Cardiac fibroblast (primary cell): Measurements from ENCODE around the gene SPATA33.
"Not testable (repeated sequence)": the region's sequence is repeated elsewhere in the genome, so short reads cannot be mapped to it uniquely, and the experiment has no call there.

Experiments
- DNase-seq, 2 donors: peaks; one replicate each; pipeline versions ENCODE4 v3.0.0 to v3.0.0-alpha.2; 2010; ENCODE audit warnings: low read depth in 2 of 2
- H3K4me3 ChIP-seq, 2 donors: replicated peaks in 1 of 2; 1 replicate in 1 of 2; 2 replicates in 1 of 2; pipeline ENCODE4 v1.5.1; 2011; ENCODE audit warnings: low read depth in 2 of 2, low read length in 2 of 2, mild to moderate bottlenecking in 2 of 2, moderate library complexity in 1 of 2
- CTCF ChIP-seq: IDR thresholded peaks from one replicate; pipeline ENCODE4 v1.5.1; 2011; ENCODE audit warnings: low read depth, mild to moderate bottlenecking, low read length, inconsistent platforms

Gene SPATA33

GRCh38 chr16:89653656-89654295 is 3.9 kb upstream of the SPATA33 start:
- TF ChIP-seq CTCF = no peak
- no peak overlapping the region for H3K4me3 ChIP-seq
- no peak for DNase-seq

GRCh38 chr16:89655062-89655643 is 2.5 kb upstream of the SPATA33 start:
- no peak for DNase-seq
- H3K4me3 ChIP-seq = no peak overlapping the region
- no peak for TF ChIP-seq CTCF

GRCh38 chr16:89656435-89657121 is 1.1 kb upstream of the SPATA33 start:
- TF ChIP-seq CTCF = no peak
- H3K4me3 ChIP-seq = peak overlapping the region; percentile 97 to 99
- DNase-seq = no peak

GRCh38 chr16:89658221-89658879 is 714 bp downstream of the SPATA33 start:
- H3K4me3 ChIP-seq = peak overlapping the region; percentile 97 to 99
- TF ChIP-seq CTCF = no peak
- peak in 1 of 2 donors; percentile 14 for DNase-seq

GRCh38 chr16:89660146-89660545 is 2.5 kb downstream of the SPATA33 start:
- no peak for TF ChIP-seq CTCF
- no peak for DNase-seq
- H3K4me3 ChIP-seq = no peak overlapping the region

GRCh38 chr16:89661215-89661614 is 3.6 kb downstream of the SPATA33 start:
- TF ChIP-seq CTCF = no peak
- no peak for DNase-seq
- H3K4me3 ChIP-seq = no peak overlapping the region

- H3K4me3 ChIP-seq, DNase-seq: not testable (repeated sequence)
Measured at GRCh38 chr16:89664238-89664637, 6.6 kb downstream of the SPATA33 start.
